ENCODE data around the gene PNPT1.
"Not testable (repeated sequence)": the region's sequence is repeated elsewhere in the genome, so short reads cannot be mapped to it uniquely, and the experiment has no call there.

Gene PNPT1

DNA sequence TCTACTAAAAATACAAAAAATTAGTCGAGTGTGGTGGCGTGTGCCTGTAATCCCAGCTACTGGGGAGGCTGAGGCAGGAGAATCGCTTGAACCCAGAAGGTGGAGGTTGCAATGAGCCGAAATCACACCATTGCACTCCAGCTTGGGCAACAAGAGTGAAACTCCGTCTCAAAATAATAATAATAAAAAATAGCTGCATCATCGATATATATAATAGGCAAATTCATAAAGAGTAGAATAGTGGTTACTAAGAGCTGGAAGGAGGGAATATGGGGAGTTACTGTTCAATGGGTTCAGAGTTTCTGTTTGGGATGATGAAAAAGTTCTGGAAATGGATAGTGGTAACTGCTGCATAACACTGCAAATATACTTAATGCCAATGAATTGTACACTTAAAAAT lies 96.8 kb downstream of the PNPT1 start:
- not testable (repeated sequence) for DNase-seq (ENCODE audit: low read depth in 2 of 2)

DNA sequence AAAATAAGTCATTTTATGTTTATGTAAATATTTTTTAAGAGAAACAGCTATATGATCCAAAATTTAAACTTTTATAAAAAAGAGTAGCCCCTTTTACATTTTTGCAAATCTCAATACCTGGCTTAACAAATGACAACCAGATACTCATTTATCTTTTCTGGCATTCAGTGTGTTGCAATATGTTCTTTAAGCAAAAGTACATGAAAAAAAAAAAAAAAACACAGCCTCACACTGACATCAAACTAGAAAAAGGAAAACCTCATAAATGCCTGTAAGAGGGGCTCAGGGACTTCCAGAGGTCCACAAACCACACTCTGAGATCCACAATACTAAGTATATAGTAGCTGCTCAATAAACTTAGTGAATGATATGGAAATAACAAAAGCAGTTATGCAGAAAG lies 98.1 kb downstream of the PNPT1 start:
- DNase-seq (ENCODE audit: low read depth in 2 of 2) = no peak

DNA sequence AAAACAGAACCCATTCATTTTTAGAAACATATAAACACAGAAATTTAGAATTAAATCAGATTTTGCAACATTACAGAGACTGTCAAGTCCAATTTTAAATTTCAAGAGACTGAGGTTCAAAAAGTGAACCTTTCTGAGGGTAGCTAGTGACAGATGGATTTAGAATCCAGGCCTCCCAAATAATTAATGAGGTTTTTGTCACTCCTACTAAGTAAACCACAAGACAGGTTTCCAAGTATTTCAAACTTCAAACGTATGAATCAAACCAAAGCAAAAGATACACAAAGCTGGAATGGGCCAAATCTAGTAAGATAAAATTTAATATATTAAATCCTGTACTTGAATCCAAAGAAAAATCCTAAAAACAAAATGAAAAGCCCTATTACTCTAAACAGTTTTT lies 101.5 kb downstream of the PNPT1 start:
- DNase-seq (ENCODE audit: low read depth in 2 of 2) = no peak

DNA sequence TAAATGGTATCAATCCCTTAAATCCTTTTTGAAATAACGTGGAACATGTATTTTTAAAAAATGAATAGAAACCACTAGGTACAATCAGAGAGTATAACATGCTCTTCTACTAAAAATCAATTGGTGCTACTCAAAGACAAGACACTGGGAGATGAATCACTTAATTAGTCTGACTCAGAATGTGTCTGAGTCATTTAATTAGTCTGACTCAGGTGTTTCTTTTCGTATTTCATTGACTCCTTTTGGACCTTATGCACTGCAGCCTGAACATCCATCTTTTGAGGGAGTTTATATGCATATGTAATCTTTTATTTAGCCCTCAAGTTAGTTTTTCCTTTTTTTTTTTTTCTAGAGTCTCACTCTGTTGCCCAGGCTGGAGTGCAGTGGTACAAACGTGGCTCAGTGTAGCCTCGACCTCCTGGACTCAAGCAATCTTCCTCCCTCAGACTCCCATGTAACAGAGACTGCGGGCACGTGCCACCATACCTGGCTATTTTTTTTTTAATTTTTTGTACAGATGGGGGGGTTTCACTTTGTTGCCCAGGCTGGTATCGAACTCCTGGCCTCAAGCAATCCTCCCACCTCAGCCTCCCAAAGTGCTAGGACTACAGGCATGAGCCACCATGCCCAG lies 102.7 kb downstream of the PNPT1 start:
- DNase-seq (ENCODE audit: low read depth in 2 of 2) = no peak

DNA sequence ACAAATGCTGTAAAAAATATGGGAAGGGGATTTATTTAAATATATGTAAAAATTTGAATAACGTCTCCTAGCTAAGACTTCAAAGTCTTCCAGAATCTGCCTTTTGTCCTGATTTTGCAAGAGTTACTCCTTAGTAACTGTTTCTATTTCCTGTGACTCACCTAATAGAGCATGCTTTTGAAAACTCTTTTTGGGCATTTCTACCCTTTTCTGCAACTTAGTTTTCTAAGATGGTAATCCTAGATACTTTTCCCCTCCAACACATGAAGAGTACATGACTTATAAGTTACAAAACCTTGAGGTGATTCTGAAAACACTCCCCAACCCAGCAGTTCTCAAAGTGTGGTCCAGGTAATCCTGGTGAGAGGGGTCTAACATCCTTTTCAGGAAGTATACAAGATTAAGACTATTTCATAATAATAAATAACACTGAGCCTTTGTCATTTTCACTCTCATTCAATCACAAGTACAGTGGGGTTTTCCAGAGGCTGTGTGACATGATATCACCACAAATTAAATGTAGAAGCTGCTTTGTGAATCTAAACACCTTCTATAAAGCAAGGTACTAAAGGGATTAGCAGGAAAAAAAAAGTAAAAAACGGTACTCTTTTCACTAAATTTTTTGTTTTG lies 108.1 kb downstream of the PNPT1 start:
- DNase-seq (ENCODE audit: low read depth in 2 of 2) = no peak
